H7 (cell line): ENCODE data around the gene CBX6. TPM values are rescaled to one million over a fixed set of nuclear protein-coding genes. Genes with fewer than 3 reads are reported as not detected.

Experiments used
- total RNA-seq: library from RNA; depleted of rRNA; stranded (reverse); fragments of >200 nt; shearing (Covaris generic); gene quantifications from 2 replicates; pipeline ENCODE4 v1.2.3, GENCODE V29; 2014; rRNA removed

CBX6 gene
- total RNA-seq, 1 experiment from 2014 or later, result 18.3 TPM

Other genes starting within 250 kb of the CBX6 start
- gene FAM227A, start 215.8 kb downstream of the CBX6 start, total RNA-seq, result 1.2 and 3.8 TPM in 2 replicates
- gene CBY1, start 215.6 kb downstream of the CBX6 start, total RNA-seq, result 13.3 and 21.1 TPM in 2 replicates
- 70.8 and 79.3 TPM in 2 replicates for gene TOMM22, start 190.3 kb downstream of the CBX6 start, total RNA-seq
- gene JOSD1, start 171.3 kb downstream of the CBX6 start, total RNA-seq, result 33.8 and 34.2 TPM in 2 replicates
- gene GTPBP1, start 166.3 kb downstream of the CBX6 start, total RNA-seq, result 71.4 and 92.1 TPM in 2 replicates
- 31.8 and 33.4 TPM in 2 replicates for gene SUN2, start 116.2 kb downstream of the CBX6 start, total RNA-seq
- gene DNAL4, start 78.1 kb downstream of the CBX6 start, total RNA-seq, result 19.0 and 26.8 TPM in 2 replicates
- gene NPTXR, start 28.2 kb downstream of the CBX6 start, total RNA-seq, result 3.6 and 3.7 TPM in 2 replicates
- not detected in 2 replicates for gene APOBEC3A, start 85.4 kb upstream of the CBX6 start, total RNA-seq
- gene APOBEC3B, start 110.1 kb upstream of the CBX6 start, total RNA-seq, result 4.4 and 6.5 TPM in 2 replicates
- gene APOBEC3C, start 142.0 kb upstream of the CBX6 start, total RNA-seq, result 1.5 and 2.0 TPM in 2 replicates
- 2.7 and 3.9 TPM in 2 replicates for gene APOBEC3D, start 148.9 kb upstream of the CBX6 start, total RNA-seq
- gene APOBEC3F, start 168.6 kb upstream of the CBX6 start, total RNA-seq, result 1.1 and 3.5 TPM in 2 replicates
- 3.0 and 4.2 TPM in 2 replicates for gene APOBEC3G, start 205.1 kb upstream of the CBX6 start, total RNA-seq
- gene APOBEC3H, start 225.0 kb upstream of the CBX6 start, total RNA-seq, result 0.52 TPM in 1 of 2 replicates, not detected in the other